ENCODE results near the gene RHOU.

The RHOU gene

DNA sequence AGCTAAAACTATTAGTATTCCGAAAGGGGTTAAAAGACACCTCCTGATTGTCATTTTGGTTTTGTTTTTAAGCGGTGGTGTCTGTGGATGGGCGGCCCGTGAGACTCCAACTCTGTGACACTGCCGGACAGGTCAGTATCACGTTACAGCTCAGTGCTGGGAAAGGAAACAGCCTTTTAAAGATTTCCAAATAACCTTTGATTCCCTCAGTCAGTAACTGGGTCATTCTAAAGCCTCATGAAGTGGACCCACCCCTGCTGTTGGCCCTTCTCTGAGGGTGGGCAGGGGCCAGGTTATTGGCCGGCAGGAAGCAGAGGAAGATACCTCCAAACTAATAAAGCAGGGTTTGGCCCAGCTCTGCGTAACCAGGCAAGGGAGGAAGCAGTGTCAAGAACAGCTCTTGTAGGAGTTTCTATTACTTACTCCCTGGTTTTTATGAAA is 2.3 kb downstream of the RHOU start:
- DNase-seq (ENCODE audit: low spot score): no peak

DNA sequence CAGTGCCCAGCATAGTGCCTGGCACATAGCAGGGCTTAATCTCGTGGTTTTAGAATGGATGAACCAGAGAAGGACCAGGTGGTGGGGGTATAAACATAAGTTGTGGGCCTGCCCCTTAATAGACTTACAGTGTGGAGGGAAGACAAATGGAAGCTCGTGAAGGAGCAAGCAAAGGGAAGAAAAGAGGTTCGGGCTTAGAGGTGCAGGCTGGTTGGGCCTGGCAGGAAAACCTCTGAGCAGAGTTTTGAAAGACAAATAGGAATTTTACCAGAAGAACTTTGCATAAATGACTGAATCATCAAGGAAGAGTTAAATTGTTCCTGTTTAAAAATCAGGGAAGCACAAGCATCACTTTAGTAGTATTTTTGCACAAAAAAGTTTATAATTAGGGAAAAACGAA is 4.5 kb downstream of the RHOU start:
- no peak for DNase-seq (ENCODE audit: low spot score)

DNA sequence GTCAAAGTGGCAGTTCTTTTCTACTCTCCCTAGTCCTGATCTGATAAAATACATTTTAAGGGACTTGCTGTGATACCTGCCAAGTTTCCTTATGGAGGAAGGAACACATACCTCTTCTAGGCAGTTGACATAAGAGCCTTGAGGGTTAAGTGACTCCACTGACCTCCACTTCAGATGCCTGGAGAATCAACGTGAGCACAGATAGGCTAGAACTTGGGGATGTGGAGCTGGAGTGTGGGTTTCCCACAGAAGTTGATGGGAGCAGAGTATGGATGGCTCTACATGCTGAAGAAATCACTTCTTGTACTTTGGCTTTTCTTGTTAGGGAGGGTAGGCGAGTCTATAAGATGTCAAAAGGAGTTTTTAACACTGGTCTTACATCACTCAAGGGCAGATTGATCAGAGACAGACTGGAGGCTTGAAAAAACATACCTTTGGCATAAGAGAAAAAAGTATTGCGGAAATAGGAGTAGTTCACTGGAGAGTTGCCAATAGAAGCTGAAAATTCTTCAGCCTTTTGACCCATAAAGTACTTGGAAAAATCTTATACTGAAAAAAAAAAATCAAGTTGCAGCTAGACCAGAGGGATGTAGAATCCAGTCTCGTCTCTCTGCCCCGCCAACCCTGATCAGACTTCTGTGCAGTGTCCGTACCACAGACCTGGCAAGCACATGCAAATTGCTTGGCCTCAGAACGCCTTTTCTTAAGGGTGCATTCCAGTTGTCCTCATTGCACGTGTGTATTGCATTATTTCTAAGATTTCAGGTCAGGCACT is 5.5 kb downstream of the RHOU start:
- DNase-seq (ENCODE audit: low spot score): no peak

DNA sequence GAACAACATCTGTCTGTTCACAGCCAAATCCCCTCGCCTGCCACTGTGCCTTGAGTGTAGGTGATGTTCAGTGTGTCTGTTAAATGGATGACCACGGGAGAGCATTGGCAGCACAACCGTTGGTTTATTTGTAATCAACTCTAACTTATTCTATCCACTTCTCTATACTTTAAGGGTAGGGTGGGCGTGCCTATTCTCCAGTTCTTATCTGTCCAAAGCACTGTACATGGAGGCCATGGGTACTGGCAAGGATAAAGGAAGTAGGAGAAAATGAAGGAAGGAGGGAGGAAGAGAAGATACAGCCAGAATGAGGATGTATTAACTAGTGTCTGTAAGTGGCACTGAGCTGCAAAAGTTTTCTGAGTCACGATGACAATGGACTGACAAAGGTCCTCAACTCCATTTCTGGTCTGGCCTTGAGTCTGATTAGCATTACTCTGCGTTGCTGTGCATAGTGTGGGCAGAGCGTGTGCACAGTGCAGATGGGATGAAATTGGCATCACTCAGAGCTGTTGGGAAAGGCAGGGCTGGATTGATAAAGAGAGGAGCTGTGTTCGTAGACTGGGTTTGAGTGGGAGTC is 7.1 kb downstream of the RHOU start:
- DNase-seq (ENCODE audit: low spot score): no peak

DNA sequence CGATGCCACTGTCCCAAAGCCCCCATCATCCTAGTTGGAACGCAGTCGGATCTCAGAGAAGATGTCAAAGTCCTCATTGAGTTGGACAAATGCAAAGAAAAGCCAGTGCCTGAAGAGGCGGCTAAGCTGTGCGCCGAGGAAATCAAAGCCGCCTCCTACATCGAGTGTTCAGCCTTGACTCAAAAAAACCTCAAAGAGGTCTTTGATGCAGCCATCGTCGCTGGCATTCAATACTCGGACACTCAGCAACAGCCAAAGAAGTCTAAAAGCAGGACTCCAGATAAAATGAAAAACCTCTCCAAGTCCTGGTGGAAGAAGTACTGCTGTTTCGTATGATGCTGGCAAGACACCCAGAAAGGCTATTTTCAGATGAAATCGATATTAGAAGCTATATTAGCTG is 8.1 kb downstream of the RHOU start:
- no peak for DNase-seq (ENCODE audit: low spot score)

DNA sequence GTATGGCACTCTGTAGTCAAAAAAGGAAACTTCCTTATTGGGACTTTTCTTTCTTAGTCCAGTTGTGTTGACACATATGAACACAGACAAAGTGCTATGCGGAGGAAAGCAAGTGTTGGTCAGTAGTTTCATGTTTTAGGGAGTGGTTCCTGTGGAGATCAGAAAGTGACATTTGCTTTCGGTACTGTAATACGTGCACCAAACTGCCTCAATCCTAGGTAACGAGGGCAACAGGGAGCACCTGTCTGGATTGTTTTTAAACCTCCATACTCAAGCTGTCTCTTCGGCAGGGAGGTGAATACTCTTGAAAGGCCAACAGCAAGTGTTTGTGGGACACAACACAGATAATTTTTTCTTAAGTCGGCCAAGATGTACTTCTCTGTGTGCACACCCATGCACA is 9.1 kb downstream of the RHOU start:
- DNase-seq (ENCODE audit: low spot score): no peak

DNA sequence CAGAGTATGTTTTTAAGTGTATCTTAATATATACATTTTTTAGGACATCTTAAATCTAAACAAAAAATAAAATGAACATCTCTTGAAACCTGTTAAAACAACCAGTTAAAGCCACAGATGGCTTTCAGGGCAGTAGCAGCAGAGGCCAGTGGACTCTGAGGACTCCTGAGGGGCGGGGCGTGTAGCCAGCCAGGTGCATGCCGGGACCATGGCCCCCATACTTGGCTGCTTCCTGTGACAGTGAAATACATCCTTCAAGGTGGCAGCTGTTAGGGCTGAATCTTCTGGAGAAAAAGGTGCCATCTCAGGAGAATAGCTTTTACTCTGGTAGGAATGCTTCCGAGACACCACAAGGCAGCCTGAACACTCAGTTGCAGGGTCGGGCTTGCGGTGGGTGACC is 9.6 kb downstream of the RHOU start:
- DNase-seq (ENCODE audit: low spot score): no peak

DNA sequence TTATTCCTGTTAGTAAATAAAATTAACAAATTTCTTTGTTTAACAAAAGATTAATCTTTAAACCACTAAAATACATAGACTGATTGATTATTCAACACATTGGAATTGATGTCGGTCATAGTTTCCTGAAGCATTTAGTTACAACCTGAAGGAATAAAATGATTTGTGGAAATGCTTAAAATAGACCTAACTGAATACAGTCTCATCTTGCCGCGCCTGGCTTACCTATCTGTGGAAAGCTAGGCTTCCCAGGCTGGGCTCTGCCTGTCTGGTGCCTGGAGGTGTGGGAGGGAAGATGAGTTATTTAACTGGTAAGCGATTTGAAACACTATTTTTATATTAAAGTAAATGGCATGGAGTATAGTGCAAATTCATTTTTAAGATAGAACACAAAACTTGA is 10.2 kb downstream of the RHOU start:
- DNase-seq (ENCODE audit: low spot score): no peak

DNA sequence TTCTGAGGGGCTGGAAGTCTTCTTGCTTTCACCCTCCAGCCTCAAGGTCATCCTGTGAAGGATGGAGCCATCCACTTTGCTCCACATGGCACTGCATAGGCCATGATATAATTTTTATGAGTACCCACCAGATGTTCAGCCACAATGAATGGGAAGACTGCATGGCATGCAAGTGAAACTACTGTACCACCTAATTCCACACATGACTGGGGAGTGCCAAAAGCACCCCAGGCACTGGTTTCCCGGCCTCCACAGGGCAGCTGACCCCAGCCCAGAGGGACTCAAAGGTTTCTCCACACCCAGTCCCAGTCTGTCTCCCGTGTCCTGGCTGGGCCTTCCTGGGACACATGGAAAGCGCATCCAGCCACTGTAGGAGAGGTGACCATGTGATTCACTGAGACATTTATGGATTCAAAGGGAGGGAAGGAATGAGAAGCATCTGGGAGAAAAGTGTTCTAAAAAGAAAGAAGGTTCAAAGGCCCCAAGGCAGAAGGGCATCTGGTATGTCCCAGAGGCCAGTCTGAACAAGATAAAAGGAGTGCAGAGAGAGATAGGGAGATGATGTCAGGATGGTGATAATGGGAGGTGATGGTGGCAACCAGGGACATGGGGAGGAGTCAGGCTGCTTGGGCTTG is 12.1 kb downstream of the RHOU start:
- DNase-seq (ENCODE audit: low spot score): peak; percentile 50

DNA sequence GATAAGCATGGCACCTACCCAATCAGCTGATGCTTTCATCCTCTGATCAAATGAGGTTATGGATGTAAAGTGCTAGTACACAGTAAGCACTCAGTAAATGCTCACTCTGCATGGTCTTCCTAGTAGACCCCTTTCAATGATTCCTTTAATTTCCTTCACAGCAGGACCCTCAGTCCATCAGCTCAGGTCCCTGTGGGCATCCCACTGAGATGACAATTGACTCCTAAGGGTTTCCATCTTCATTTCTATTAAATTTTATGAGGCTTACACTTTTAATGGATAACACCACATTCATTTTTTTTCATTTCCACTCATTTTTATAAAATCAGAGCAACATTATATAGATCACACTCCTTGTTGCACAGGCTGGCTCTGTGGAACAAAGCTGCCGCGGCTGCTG is 12.8 kb downstream of the RHOU start:
- DNase-seq (ENCODE audit: low spot score): no peak

DNA sequence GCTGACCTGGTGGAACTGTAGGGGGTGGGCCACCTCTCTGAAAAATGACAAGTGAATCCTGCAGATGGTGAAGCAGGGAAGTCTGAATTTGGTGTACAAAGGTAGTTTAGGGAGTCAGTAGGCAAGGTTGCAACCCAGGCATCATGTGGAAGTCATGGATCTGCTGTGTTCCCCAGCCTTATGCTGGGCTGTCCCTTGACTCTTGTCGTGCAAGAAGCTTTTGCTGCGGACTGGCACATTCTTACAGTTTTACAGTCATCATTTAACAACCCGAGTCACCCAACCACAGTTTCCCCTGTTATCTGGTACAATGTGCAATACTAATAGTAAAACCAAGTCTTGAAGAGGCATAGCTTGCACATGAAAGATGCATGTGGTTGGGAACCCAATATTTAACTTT is 13.2 kb downstream of the RHOU start:
- peak; percentile 55 for DNase-seq (ENCODE audit: low spot score)

DNA sequence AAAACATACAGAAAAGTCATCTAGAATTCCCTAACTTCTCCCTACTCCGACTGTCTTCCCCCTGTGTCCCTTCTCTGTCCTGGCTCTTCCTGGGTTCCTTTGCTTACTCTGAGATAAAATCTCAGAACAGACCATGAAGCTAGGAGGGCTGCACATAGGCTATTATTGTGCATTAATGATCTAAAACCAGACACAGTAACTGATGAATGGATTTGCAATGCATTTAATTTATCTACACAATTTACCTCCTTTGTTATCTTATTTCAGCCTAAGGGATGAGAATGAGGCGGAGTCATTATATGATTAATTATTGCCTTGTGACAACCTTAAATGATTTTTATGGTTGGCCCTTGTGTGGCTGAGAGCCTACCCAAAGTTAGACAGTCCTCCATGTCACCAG is 14.5 kb downstream of the RHOU start:
- no peak for DNase-seq (ENCODE audit: low spot score)

DNA sequence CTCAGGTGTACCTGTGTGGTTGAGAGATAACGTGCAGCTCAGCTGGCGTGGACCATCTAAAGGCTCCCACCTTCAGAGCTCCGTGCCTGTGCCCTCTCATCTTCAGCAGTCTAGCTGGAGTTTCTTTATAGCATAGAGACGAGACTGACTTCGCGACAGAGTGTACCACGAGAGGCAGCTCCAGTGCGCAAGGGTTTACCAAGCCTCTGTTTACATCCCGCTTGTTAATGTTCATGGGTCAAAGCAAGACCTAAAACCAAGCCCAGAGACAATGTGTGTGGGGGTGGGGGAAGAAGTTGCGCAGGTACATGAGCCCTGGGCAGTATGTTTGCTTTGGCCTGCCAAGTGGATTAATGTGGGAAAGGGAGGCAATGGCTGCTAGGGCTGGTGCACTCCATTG is 15.6 kb downstream of the RHOU start:
- peak; percentile 31 for DNase-seq (ENCODE audit: low spot score)

DNA sequence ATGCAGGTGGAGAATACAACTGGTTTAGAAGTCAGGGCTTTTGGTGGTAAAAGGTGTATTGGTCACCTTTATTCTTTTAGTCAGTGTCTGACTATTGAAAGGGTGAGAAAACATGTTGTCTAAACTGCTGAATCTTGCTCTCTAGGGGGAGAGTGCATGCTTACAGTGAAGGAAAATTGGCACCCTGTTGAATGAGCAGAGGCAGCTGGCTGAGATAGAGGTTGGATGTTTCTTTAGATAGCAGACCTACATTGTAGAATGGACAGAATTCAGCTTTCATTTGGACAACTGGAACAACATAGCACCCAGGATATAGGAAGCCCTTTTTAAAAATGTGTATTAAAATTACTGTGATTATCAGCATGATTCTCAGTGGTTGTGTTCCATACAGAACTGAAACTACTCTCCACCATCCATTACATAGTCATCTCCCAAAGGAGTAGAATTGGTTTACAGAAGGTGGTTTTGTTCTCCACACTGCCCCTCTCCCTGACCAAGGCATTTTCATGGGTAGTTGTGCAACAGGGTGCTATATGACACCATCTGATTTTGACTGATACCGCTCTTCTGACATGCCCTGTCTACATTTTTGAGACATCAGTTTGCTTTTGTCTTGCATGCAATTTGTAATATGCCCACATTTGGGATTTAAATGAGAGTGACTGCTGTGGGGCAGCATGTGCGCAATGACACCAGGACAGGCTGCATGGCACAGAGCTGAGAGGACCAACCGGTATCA is 16.2 kb downstream of the RHOU start:
- peak; percentile 23 for DNase-seq (ENCODE audit: low spot score)

DNA sequence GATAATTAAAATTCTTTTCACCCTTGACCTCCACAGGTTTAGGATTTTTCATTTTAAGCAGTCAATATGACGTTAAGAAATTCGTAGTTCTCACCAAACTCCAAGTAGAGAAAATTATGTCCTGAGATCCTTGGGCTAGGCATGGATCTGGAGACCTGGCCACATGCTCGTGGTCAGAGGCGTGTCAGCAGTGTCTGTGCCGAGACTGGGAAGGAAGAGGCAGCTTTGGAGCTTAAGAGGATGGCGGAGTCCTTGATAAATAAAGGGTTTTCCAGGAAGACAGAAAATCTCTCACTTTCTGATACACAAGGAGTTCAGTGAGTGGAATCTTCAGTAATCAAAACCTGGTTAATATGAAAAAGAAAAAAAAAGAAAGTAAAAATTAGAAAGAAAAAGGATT is 17.0 kb downstream of the RHOU start:
- DNase-seq (ENCODE audit: low spot score): no peak

DNA sequence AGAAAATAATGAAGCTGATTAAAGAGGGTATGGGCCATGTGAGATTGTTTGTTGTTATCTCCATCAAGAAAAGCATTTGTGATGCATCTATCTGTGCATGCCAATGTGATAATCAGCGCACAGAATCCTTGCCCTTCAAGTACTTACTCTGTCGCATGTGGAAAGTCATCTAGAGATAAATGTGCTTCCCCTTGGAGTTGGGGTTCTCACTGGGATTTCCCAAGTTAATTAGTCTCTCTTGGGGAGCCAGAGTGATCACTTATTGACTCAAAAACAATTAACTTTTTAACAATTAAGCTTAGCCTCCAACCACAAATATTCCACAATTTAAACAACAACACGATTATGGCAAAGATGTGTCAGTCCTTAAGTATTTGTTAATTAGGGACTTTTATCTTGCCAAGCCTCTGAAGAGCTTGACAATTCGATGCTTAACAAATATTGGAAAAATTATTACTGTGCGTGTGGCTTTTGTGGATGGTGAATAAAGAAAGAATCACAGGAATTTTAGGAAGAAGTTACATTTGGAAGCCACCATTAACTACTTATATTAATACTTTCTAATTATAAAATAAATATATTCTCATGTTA is 17.5 kb downstream of the RHOU start:
- DNase-seq (ENCODE audit: low spot score): no peak

DNA sequence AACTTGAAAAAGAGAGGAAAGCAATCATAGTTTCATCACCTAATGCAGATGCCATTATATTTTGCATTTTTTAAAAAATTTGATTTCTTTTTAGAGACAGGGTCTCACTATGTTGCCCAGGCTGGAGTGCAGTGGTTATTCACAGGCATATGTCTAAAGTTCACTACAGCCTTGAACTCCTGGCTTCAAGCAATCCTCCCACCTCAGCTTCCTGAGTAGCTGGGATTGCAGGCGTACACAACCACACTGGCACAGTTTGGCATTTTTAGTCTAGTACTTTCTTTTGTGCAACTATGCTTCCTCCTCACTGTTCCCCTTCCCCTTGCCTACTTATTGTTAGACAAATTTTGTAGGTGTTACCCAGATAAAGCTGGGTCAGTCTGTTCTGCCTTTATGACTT is 18.0 kb downstream of the RHOU start:
- no peak for DNase-seq (ENCODE audit: low spot score)

DNA sequence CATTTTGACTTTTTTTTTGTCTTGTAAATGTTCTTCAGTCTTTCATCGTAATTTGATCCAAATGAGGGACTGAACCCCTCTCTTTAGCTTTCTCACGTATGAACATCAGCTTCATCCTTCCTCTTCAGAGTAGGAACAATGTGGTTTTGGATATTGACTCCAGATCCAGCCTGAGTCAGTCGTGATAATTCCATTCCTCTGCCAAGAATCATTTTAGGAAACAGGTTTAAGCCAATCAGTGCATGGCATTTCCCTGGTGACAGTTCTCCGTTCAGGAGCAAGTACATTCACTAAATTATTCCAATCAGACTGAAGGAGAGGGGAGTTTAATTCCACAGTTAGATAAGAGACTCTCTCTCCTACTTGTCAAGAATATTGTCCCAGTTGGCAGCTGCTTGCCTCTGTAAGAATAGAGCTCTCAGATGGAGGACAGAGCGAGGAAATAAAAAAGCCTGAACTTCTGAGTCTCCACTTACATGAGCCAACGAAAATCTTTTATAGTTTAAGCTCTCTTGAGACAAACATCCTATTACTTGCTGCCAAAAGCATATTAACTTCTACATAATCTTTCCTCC is 18.6 kb downstream of the RHOU start:
- no peak for DNase-seq (ENCODE audit: low spot score)

DNA sequence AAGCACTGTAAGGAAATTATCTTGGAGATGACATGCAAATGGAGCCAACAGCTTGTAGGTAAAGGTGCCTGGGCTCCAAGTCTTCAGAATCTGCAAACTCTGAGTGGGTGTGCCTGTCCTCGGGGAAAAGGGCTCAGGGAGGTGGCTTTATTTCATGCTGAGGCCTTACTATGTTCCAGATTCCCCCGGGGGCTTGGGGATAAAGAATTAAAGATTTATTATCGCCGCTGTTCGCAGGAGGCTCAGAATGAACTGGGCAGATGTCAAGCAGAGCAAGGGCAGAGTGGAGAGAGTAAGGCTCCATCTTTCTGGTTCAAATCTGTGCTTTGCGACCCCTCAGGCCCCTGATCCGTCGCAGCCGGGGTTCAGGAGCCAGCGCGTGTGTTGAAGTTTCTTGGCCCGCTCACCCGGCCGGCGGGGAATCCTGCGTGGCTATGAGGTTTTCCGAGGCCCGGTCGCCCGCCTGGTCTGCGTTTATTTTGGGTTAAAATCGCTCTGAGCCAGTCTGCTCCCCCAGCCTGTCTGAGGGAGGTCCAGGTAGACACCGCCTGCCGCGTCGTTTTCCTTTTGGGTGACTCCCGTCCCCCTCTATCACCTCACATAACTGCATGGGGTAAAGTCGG is 19.5 kb downstream of the RHOU start:
- DNase-seq (ENCODE audit: low spot score): no peak

DNA sequence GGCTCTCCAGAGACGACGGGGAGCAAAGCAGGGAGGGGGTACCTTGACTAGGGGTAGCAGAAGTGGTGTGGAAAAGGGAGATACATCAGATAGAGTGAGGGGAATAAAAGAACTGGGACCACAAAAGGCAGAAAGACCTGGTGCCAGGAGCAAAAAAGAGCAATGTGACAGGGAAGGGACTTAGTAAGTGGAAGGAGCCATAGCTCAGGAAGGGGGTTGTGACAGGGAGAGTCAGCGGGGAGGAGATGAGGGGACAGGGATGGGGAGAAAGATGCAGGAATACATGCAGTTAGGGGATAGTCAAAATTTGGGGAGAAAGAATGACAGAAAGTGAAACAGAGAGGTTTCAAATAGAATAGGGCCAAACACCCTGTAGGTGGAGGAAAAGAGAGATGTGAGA is 20.5 kb downstream of the RHOU start:
- no peak for DNase-seq (ENCODE audit: low spot score)

DNA sequence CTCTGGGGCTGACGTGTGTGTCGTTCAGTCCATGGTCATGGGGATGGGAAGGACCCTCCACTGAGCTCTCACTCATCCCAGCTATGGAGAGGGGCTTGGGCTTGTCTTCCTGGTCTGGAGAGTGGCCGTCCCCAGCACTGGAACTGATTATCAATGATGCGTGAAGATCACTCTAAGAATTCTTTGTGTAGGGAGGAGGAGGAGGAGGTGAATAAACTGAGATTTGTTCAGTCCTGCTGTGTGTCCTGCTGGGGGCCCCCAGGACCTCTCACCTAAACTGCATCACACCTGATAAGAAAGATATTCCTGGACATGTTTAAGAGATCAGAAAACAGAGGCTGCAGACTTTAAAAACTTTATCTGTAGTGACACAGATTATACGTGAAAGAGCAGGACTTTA is 21.2 kb downstream of the RHOU start:
- DNase-seq (ENCODE audit: low spot score): no peak

DNA sequence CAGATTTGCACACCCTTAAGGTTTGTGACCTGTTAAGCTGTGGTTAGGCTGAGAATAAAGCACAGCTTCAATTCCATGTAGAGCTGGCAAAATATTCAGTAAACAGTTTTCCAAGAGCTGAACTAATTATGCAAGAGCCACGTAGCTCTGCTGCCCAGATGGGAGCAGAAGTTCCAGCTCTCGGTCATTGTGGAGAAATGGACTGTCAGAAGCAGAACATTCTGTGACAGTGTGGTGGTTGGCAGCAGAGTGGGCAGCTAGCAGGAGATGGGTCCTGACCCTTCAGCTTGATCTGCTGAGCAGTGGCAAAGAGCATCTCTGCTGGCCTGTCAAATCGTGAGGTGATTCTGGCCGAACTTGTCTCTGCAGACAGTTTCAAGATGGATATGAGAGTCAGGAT is 23.2 kb downstream of the RHOU start:
- no peak for DNase-seq (ENCODE audit: low spot score)

Measured in left forelimb (tissue), 1 donor.